H9 (cell line): ENCODE measurements around the gene STK26. TPM values are rescaled to one million over a fixed set of nuclear protein-coding genes. Genes with fewer than 3 reads are reported as not detected.

Source experiments
- DNase-seq: peaks from one replicate; pipeline ENCODE4 v3.0.0-alpha.2; 2017
- H2AFZ ChIP-seq: one replicate; pipeline ENCODE4 v1.6.1; 2013; ENCODE audit warnings: mild to moderate bottlenecking, low read length, control low read depth, moderate library complexity
- H2AK5ac ChIP-seq: 2 replicates; pipeline ENCODE4 v1.6.1; 2013; ENCODE audit warnings: low read length, control low read depth, mixed read lengths; ENCODE audit not compliant: insufficient read length
- H2BK120ac ChIP-seq: one replicate; pipeline ENCODE4 v1.6.1; 2013; ENCODE audit warnings: low read depth, mild to moderate bottlenecking, low read length, control low read depth, inconsistent platforms; ENCODE audit not compliant: poor library complexity, severe bottlenecking
- H2BK12ac ChIP-seq: 2 replicates; pipeline ENCODE4 v1.6.1; 2013; ENCODE audit warnings: low read length, control low read depth, mixed read lengths, low read depth; ENCODE audit not compliant: insufficient read length
- H2BK15ac ChIP-seq: 2 replicates; pipeline ENCODE4 v1.6.1; 2013; ENCODE audit warnings: low read depth, low read length, control low read depth
- H2BK20ac ChIP-seq: one replicate; pipeline ENCODE4 v1.6.1; 2013; ENCODE audit warnings: low read depth, mild to moderate bottlenecking, low read length, control low read depth, inconsistent platforms; ENCODE audit not compliant: poor library complexity, severe bottlenecking
- H2BK5ac ChIP-seq: 2 replicates; pipeline ENCODE4 v1.6.1; 2013; ENCODE audit warnings: low read length, control low read depth, mixed read lengths; ENCODE audit not compliant: insufficient read length
- H3K14ac ChIP-seq: 2 replicates; pipeline ENCODE4 v1.6.1; 2013; ENCODE audit warnings: low read length, control low read depth; ENCODE audit not compliant: insufficient read depth
- H3K18ac ChIP-seq: 2 replicates; pipeline ENCODE4 v1.6.1; 2013; ENCODE audit warnings: low read depth, mild to moderate bottlenecking, mixed read lengths, low read length, control low read depth; ENCODE audit not compliant: insufficient read length
- H3K23ac ChIP-seq: 2 replicates; pipeline ENCODE4 v1.6.1; 2013; ENCODE audit warnings: low read length, control low read depth, mixed read lengths, low read depth; ENCODE audit not compliant: insufficient read length
- H3K23me2 ChIP-seq: 2 replicates; pipeline ENCODE4 v1.6.1; 2013; ENCODE audit warnings: low read depth, mild to moderate bottlenecking, mixed read lengths, low read length, control low read depth; ENCODE audit not compliant: insufficient read length, poor library complexity, severe bottlenecking
- H3K27ac ChIP-seq: 2 replicates; pipeline ENCODE4 v1.5.1; 2013; ENCODE audit warnings: low read length, control low read depth, mixed read lengths, low read depth; ENCODE audit not compliant: insufficient read length
- H3K27me3 ChIP-seq: 2 replicates; pipeline ENCODE4 v1.6.1; 2013; ENCODE audit warnings: low read length, control low read depth, inconsistent platforms; ENCODE audit not compliant: insufficient read depth
- H3K4ac ChIP-seq: 2 replicates; pipeline ENCODE4 v1.6.1; 2013; ENCODE audit warnings: low read depth, mild to moderate bottlenecking, control low read depth, inconsistent platforms, low read length, moderate library complexity
- H3K4me1 ChIP-seq: 2 replicates; pipeline ENCODE4 v1.6.1; 2013; ENCODE audit warnings: low read length, control low read depth, inconsistent platforms; ENCODE audit not compliant: insufficient read depth
- H3K4me2 ChIP-seq: 2 replicates; pipeline ENCODE4 v1.6.1; 2013; ENCODE audit warnings: low read length, control low read depth, mixed read lengths; ENCODE audit not compliant: insufficient read length, insufficient read depth
- H3K56ac ChIP-seq: 2 replicates; pipeline ENCODE4 v1.6.1; 2013; ENCODE audit warnings: low read depth, mild to moderate bottlenecking, mixed read lengths, low read length, control low read depth; ENCODE audit not compliant: insufficient read length
- H3K79me1 ChIP-seq: 2 replicates; pipeline ENCODE4 v1.6.1; 2013; ENCODE audit warnings: low read depth, mild to moderate bottlenecking, moderate library complexity, low read length, control low read depth, inconsistent platforms; ENCODE audit not compliant: insufficient read depth, poor library complexity, severe bottlenecking
- H3K79me2 ChIP-seq: 2 replicates; pipeline ENCODE4 v1.6.1; 2013; ENCODE audit warnings: low read length, control low read depth, inconsistent platforms; ENCODE audit not compliant: insufficient read depth
- H3K9ac ChIP-seq: 2 replicates; pipeline ENCODE4 v1.6.1; 2013; ENCODE audit warnings: low read length, control low read depth, mixed read lengths; ENCODE audit not compliant: insufficient read length; ENCODE audit errors: extremely low read depth
- H3K9me3 ChIP-seq: one replicate; pipeline ENCODE4 v1.6.1; 2013; ENCODE audit warnings: low read depth, low read length, inconsistent platforms; ENCODE audit not compliant: control insufficient read depth
- H3T11ph ChIP-seq: one replicate; pipeline ENCODE4 v1.6.1; 2013; ENCODE audit warnings: mild to moderate bottlenecking, low read length, control low read depth, inconsistent platforms
- H4K20me1 ChIP-seq: one replicate; pipeline ENCODE4 v1.6.1; 2013; ENCODE audit not compliant: control insufficient read depth, insufficient read length, insufficient read depth
- H4K5ac ChIP-seq: 2 replicates; pipeline ENCODE4 v1.6.1; 2013; ENCODE audit warnings: low read depth, mild to moderate bottlenecking, mixed read lengths, low read length, control low read depth; ENCODE audit not compliant: insufficient read length
- H4K8ac ChIP-seq: replicated peaks from 2 replicates; pipeline ENCODE4 v1.6.1; 2013; ENCODE audit warnings: low read length, control low read depth, mixed read lengths, low read depth; ENCODE audit not compliant: insufficient read length
- H4K91ac ChIP-seq: 2 replicates; pipeline ENCODE4 v1.6.1; 2013; ENCODE audit warnings: low read depth, mild to moderate bottlenecking, moderate library complexity, mixed read lengths, low read length, control low read depth; ENCODE audit not compliant: insufficient read length
- H3K27ac Mint-ChIP-seq, 3 experiments: 2 replicates in 2 of 3; 3 replicates in 1 of 3; pipeline ENCODE4 v1.8.0; 2020 to 2021; ENCODE audit warnings: mixed read lengths in 3 of 3, mild to moderate bottlenecking in 1 of 3, moderate library complexity in 1 of 3
- H3K27me3 Mint-ChIP-seq: 2 replicates; pipeline ENCODE4 v1.8.0; 2021; ENCODE audit warnings: low read depth, mild to moderate bottlenecking, moderate library complexity, mixed read lengths
- H3K36me3 Mint-ChIP-seq, 3 experiments: 2 replicates in 2 of 3; 3 replicates in 1 of 3; pipeline ENCODE4 v1.8.0; 2020 to 2021; ENCODE audit warnings: low read depth in 3 of 3, mixed read lengths in 3 of 3; ENCODE audit not compliant: insufficient read depth in 1 of 3
- H3K4me1 Mint-ChIP-seq, 2 experiments: 2 replicates each; pipeline ENCODE4 v1.8.0; 2020; ENCODE audit warnings: mixed read lengths in 2 of 2
- H3K4me3 Mint-ChIP-seq, 2 experiments: 2 replicates in 1 of 2; 3 replicates in 1 of 2; pipeline ENCODE4 v1.8.0; 2020 to 2021; ENCODE audit warnings: mild to moderate bottlenecking in 2 of 2, mixed read lengths in 2 of 2, moderate library complexity in 1 of 2
- H3K9me3 Mint-ChIP-seq, 2 experiments: 2 replicates in 1 of 2; 3 replicates in 1 of 2; pipeline ENCODE4 v1.8.0; 2020; ENCODE audit warnings: mild to moderate bottlenecking in 2 of 2, mixed read lengths in 2 of 2, moderate library complexity in 1 of 2
- WGBS: extraction: QIAGEN DNeasy Blood & Tissue Kit; methylation state at CpG from one replicate; pipeline ENCODE4 v1.1.7; 2013; ENCODE audit warnings: missing lambda C conversion rate, low lambda C conversion rate, mixed read lengths; ENCODE audit not compliant: insufficient read length; ENCODE audit errors: extremely low coverage; 5-methylcytosine and 5-hydroxymethylcytosine counted together
- total RNA-seq: library from RNA; stranded (reverse); gene quantifications from 2 replicates; pipeline ENCODE4 v1.2.1, GENCODE V29; 2021
- TF ChIP-seq, protein P1 (sequence below): fragments of 200-600 bp; sonication (generic); conservative IDR thresholded peaks from 3 replicates; pipeline ENCODE4 v1.8.0; 2021; ENCODE audit warnings: antibody characterized with exemption, mild to moderate bottlenecking

The STK26 gene
- total RNA-seq, 1 experiment from 2014 or later = 99.2 TPM

DNA sequence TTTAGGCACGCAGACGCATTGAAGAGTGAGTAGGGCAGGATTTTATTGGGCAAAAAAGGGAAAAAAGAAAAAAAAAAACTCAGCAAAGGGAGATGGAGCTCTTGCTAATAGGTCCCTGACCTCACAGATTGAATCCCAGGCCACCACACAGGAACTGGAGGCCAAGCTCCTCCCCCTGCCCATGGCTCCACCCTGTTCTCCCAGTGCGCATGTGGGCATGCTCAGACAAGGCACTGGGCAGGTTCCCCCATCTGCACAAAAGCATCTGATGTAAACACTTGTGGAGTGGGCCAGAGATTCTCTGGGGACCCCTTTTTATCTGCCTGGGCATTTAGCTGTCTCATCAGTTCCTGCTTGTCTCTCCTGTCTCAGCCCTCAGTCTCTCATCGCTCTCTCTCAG lies 95.3 kb downstream of the STK26 start:
- no peak overlapping the region for H3K4ac ChIP-seq
- no peak overlapping the region for H3K23ac ChIP-seq
- no peak overlapping the region for H4K91ac ChIP-seq
- no peak overlapping the region for H3K4me3 Mint-ChIP-seq
- H3K18ac ChIP-seq = no peak overlapping the region
- H2BK15ac ChIP-seq = no peak overlapping the region
- H3K9ac ChIP-seq = no peak overlapping the region
- H2AFZ ChIP-seq = no peak overlapping the region
- H3K79me2 ChIP-seq = no peaks in the 10 kb centered on the region
- H3K27ac ChIP-seq = no peak overlapping the region
- no peak overlapping the region for H4K5ac ChIP-seq
- H3K27ac Mint-ChIP-seq = no peak overlapping the region
- TF ChIP-seq, protein P1, sequence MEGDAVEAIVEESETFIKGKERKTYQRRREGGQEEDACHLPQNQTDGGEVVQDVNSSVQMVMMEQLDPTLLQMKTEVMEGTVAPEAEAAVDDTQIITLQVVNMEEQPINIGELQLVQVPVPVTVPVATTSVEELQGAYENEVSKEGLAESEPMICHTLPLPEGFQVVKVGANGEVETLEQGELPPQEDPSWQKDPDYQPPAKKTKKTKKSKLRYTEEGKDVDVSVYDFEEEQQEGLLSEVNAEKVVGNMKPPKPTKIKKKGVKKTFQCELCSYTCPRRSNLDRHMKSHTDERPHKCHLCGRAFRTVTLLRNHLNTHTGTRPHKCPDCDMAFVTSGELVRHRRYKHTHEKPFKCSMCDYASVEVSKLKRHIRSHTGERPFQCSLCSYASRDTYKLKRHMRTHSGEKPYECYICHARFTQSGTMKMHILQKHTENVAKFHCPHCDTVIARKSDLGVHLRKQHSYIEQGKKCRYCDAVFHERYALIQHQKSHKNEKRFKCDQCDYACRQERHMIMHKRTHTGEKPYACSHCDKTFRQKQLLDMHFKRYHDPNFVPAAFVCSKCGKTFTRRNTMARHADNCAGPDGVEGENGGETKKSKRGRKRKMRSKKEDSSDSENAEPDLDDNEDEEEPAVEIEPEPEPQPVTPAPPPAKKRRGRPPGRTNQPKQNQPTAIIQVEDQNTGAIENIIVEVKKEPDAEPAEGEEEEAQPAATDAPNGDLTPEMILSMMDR = no peak
- H3K23me2 ChIP-seq = no peaks in the 10 kb centered on the region
- DNase-seq = peak; percentile 43
- no peak overlapping the region for H3K56ac ChIP-seq
- no peak overlapping the region for H3K4me2 ChIP-seq
- no peak overlapping the region for H2BK120ac ChIP-seq
- H3T11ph ChIP-seq = no peak overlapping the region
- no peaks in the 10 kb centered on the region; a peak in 1 of 7 replicates for H3K36me3 Mint-ChIP-seq
- H4K20me1 ChIP-seq = no peaks in the 10 kb centered on the region
- no peaks in the 10 kb centered on the region for H3K27me3 ChIP-seq
- H2BK12ac ChIP-seq = no peak overlapping the region
- no peak overlapping the region for H4K8ac ChIP-seq
- H3K9me3 ChIP-seq = no peaks in the 10 kb centered on the region
- H3K4me1 Mint-ChIP-seq = peaks cover 21 to 27% of the 10 kb centered on the region in 2 experiments
- H3K9me3 Mint-ChIP-seq = no peaks in the 10 kb centered on the region
- H3K4me1 ChIP-seq = peaks cover 4% of the 10 kb centered on the region
- H2BK20ac ChIP-seq = no peak overlapping the region
- no peaks in the 10 kb centered on the region for H3K79me1 ChIP-seq
- H2AK5ac ChIP-seq = no peak overlapping the region
- H2BK5ac ChIP-seq = no peak overlapping the region
- H3K27me3 Mint-ChIP-seq = no peaks in the 10 kb centered on the region; the same call in 1 of the 2 replicates
- H3K14ac ChIP-seq = no peak overlapping the region
- no CpG with 5 or more reads among the region's 4 CpGs for WGBS
